GM12801 (cell line): ENCODE measurements around the gene KLF8.

Experiments
- TF ChIP-seq, protein P1 (sequence below): IDR thresholded peaks from one replicate; pipeline ENCODE4 v1.5.1; 2011; ENCODE audit warnings: control low read depth; ENCODE audit not compliant: insufficient read length; ENCODE audit errors: extremely low read depth

Gene KLF8

GRCh38 chrX:56228914-56229313 is 3.2 kb upstream of the KLF8 start:
- TF ChIP-seq, protein P1, sequence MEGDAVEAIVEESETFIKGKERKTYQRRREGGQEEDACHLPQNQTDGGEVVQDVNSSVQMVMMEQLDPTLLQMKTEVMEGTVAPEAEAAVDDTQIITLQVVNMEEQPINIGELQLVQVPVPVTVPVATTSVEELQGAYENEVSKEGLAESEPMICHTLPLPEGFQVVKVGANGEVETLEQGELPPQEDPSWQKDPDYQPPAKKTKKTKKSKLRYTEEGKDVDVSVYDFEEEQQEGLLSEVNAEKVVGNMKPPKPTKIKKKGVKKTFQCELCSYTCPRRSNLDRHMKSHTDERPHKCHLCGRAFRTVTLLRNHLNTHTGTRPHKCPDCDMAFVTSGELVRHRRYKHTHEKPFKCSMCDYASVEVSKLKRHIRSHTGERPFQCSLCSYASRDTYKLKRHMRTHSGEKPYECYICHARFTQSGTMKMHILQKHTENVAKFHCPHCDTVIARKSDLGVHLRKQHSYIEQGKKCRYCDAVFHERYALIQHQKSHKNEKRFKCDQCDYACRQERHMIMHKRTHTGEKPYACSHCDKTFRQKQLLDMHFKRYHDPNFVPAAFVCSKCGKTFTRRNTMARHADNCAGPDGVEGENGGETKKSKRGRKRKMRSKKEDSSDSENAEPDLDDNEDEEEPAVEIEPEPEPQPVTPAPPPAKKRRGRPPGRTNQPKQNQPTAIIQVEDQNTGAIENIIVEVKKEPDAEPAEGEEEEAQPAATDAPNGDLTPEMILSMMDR = no peak

GRCh38 chrX:56231537-56232090 is 542 bp upstream of the KLF8 start:
- TF ChIP-seq, protein P1 = no peak

DNA sequence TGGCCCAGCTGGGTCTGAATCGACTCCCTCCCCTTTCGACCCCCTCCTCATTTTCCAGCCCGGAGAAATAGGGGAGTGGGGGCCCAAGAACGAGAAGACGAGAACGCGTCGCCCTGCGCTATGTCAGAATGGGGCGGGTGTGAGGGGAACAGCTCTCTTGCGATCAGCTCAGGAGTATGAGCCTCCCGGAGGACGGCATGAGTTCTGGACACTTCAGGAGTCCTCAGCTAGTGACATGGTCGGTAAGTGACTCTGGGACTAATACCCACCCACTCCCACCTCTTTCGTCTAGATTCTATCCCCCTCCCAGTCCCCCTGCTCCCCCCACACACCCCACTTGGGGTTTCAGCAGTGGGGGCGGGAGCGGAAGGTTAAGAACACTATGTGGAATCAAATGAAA is 944 bp downstream of the KLF8 start:
- TF ChIP-seq, protein P1 = no peak

- TF ChIP-seq, protein P1 = no peak
Measured at GRCh38 chrX:56233682-56234081, 1.5 kb downstream of the KLF8 start.

DNA sequence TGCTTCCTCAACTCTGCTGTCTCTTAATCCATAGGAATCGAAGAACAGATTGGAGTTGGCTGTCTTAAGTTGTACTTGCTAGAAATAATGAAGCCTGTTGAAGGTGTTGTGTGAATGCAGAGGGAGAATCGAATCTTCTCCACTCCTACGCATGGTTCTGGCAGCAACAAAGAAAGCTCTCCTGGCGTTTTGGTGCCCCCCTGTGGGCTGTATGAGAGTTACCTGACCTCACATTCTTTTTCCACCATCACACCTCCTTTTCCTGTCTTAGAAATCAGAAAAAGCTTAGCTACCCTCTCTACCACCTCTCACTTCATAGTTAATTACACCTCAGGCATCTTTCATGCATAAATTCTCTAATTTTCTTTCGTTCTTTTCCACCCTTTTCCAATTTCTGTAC is 16.3 kb downstream of the KLF8 start:
- TF ChIP-seq, protein P1 = no peak

DNA sequence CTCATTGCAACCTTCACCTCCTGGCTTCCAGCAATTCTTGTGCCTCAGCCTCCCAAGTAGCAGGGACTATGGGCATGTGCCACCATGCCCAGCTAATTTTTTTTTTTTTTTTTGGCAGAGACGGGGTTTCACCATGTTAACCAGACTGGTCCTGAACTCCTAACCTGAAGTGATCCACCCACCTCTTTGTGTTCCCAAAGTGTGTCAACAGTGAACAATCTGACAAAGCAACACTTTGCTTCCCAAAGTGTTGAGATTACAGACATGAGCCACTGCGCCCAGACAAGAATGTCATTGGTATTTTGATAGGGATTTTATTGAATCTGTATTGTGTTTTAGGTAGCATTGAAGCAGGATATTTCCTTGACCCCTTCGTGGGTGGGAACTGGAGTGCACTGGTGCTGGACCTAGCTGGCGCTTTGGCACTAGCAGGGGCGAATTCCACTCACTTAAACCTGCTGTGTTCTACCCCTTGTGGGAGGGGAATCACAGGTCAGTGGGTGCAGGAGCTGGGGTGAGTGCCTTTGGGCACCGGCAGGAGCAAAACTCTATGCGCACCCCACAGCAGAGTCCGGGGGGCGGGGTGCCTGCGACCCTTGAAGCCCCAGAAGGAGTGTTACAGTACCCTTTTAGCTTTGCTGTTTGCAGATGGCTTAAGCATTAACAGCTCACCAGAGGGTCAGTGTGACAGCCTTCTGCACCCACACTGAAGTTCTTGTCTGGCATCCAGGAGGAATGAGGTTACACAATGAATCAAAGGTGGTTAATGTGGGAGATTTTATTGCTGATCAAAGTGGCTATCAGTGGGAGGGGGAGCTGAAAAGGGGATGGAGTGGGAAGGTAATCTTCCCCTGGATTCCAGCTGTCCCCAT is 21.9 kb downstream of the KLF8 start:
- TF ChIP-seq, protein P1 = no peak

DNA sequence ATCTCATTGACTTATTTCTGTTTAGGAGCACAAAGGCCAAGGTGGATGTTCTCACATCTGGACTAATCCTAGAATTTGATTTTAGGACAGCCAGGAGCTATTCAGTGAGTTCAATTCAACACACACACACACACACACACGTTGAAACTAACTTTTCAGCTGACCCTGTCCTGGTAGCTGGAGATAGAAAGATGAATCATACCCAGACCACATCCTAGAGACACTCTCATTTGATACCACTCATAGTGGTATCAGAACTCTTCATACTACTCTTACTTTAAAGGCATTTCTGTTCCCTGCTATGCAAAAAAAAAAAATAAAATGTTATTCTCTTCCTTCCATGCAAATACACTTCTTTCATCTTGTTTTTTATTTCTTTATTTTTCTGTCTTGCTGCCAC is 36.7 kb downstream of the KLF8 start:
- TF ChIP-seq, protein P1 = no peak
